Myometrial cell (primary cell): Measurements from ENCODE around the gene TBCK. TPM values are rescaled to one million over a fixed set of nuclear protein-coding genes. Genes with fewer than 3 reads are reported as not detected.

Experiments used
- total RNA-seq: library from RNA; depleted of rRNA; stranded (reverse); fragments of >200 nt; gene quantifications from 2 replicates; pipeline ENCODE4 v1.2.3, GENCODE V29; 2015

TBCK gene
- total RNA-seq: 22.8 and 27.5 TPM in 2 replicates

DNA sequence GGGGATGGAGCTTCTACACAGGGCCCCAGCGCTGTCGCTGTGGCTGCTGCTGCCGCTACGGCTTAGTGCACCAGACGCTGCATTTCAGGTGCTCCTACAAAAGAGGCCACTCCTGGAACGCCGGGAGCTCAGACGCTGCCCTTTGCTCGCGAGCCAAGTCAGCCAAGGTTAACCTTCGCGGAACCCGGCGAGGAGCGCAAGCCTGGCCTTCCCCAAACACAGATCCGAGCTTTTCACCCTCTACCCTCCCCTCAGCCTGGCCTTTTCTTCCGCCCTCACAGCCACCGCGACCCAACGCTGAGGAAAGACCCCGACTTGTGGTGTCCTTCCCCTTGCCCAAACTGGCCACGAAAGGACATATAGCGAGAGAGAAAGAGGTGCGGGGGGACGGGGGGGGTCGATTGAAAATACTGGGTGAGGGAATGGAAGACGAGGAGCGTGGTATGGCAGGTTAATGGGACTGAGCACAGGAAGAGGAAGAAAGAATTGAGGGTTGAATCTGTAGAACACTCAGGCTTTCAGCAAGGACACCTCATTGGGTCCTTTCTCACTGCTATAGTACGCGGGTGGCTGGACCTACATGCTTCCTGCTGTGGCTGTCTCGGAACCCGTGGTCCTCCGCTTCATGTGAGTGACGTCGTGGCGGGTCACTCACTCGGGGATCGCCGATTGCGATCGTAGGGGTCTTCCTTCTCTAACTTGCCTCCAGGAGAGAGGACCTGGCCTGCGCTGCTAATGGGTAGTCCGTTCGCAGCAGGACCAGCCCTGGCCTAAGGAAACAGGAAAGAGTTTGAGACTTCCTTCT lies at the start of gene TBCK, which contains the start of gene AIMP1:
TBCK (minus strand) TSS at position 242 of the 805 bp plus-strand sequence. CDS start 7,249 bp downstream, outside the sequence.
AIMP1 (plus strand) TSS at position 583 of the 805 bp plus-strand sequence. CDS start 8,460 bp downstream, outside the sequence.

Other genes starting within 250 kb of the TBCK start
- gene AIMP1, start 341 bp upstream of the TBCK start, total RNA-seq: 19.9 and 27.6 TPM in 2 replicates
- not detected in 2 replicates for gene GIMD1, start 52.6 kb upstream of the TBCK start, total RNA-seq